ENCODE measurements around the gene ZDHHC13.

The ZDHHC13 gene

GRCh38 chr11:19216709-19217374, 99.9 kb downstream of the ZDHHC13 start:
- Histone ChIP-seq H3K9ac (no peak overlapping the region), H3K27ac (no peak overlapping the region), H3K79me2 (no peaks in the 10 kb centered on the region), H3K36me3 (ENCODE audit: control insufficient read depth, insufficient read depth, low read length) (no peaks in the 10 kb centered on the region), H3K9me3 (ENCODE audit: control insufficient read depth, low read length) (no peaks in the 10 kb centered on the region), H3K4me3 (ENCODE audit: low read depth, low read length) (no peak overlapping the region), H2AFZ (no peak overlapping the region), H3K4me2 (ENCODE audit: low read length) (no peak overlapping the region), H3K4me1 (no peaks in the 10 kb centered on the region), H3K27me3 (ENCODE audit: control insufficient read depth, insufficient read depth, low read length) (no peaks in the 10 kb centered on the region)
- no peak for TF ChIP-seq CTCF (IDR thresholded peaks at IDR 0.05)

GRCh38 chr11:19218216-19218615, 101.2 kb downstream of the ZDHHC13 start:
- no peak overlapping the region for H3K9ac ChIP-seq
- H3K79me2 ChIP-seq: no peaks in the 10 kb centered on the region
- H3K4me3 ChIP-seq (ENCODE audit: low read depth, low read length): no peak overlapping the region
- H3K4me2 ChIP-seq (ENCODE audit: low read length): no peak overlapping the region
- H3K27ac ChIP-seq: no peak overlapping the region
- no peak overlapping the region for H2AFZ ChIP-seq
- no peaks in the 10 kb centered on the region for H3K4me1 ChIP-seq
- no peaks in the 10 kb centered on the region for H3K27me3 ChIP-seq (ENCODE audit: control insufficient read depth, insufficient read depth, low read length)
- H3K36me3 ChIP-seq (ENCODE audit: control insufficient read depth, insufficient read depth, low read length): no peaks in the 10 kb centered on the region
- no peaks in the 10 kb centered on the region for H3K9me3 ChIP-seq (ENCODE audit: control insufficient read depth, low read length)
- TF ChIP-seq CTCF (IDR thresholded peaks at IDR 0.05): no peak

- H3K9me3 ChIP-seq (ENCODE audit: control insufficient read depth, low read length): no peaks in the 10 kb centered on the region
- no peak overlapping the region for H3K27ac ChIP-seq
- H3K4me1 ChIP-seq: no peaks in the 10 kb centered on the region
- no peak overlapping the region for H3K4me3 ChIP-seq (ENCODE audit: low read depth, low read length)
- H3K4me2 ChIP-seq (ENCODE audit: low read length): no peak overlapping the region
- H3K27me3 ChIP-seq (ENCODE audit: control insufficient read depth, insufficient read depth, low read length): no peaks in the 10 kb centered on the region
- no peaks in the 10 kb centered on the region for H3K79me2 ChIP-seq
- H3K36me3 ChIP-seq (ENCODE audit: control insufficient read depth, insufficient read depth, low read length): no peaks in the 10 kb centered on the region
- TF ChIP-seq CTCF (IDR thresholded peaks at IDR 0.05): no peak
- no peak overlapping the region for H3K9ac ChIP-seq
- H2AFZ ChIP-seq: no peak overlapping the region
These were observed 102.0 kb downstream of the ZDHHC13 start for GRCh38 chr11:19218786-19219460.

DNA sequence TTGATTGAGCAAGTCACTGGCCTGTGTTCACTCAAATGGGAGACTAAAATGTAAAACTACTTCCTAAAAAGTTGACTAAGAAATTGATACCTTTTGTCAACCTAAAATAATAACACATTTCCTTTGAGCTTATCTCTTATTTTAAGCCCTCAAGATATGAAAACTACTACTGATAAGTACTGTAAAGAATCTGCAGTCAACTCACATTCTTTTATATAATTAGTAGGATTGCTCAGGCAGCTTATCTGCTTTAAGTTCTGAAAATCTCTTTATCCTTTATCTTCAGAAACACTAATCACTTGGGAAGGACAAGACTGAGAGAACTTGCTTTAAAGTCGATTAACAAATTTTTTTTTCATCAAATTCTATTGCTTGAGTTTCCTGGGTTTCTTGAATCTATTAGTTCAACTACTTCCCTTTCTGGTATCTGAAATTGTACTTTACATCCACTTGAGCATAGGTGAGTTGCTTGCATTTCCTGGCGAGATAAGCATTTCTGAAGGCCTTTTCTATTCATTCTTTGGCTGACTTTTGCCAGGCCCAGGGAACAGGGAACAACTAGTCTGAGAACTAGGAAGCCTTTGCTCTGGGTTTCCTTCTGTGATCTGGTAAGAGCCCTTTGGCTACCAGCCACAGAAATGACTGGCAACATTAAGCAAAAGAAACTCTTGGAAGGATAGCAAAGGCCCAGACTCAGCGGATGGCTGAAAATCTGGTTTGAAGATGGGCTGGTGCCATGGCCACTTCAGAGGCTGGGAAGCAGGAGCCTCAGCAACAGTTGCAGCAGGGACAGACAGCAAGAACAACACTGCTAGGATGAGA, 104.1 kb downstream of the ZDHHC13 start:
- H3K79me2 ChIP-seq: no peaks in the 10 kb centered on the region
- no peak for TF ChIP-seq CTCF (IDR thresholded peaks at IDR 0.05)
- H3K27ac ChIP-seq: no peak overlapping the region
- H3K4me3 ChIP-seq (ENCODE audit: low read depth, low read length): no peak overlapping the region
- H3K4me2 ChIP-seq (ENCODE audit: low read length): no peak overlapping the region
- H2AFZ ChIP-seq: no peak overlapping the region
- no peaks in the 10 kb centered on the region for H3K27me3 ChIP-seq (ENCODE audit: control insufficient read depth, insufficient read depth, low read length)
- H3K36me3 ChIP-seq (ENCODE audit: control insufficient read depth, insufficient read depth, low read length): no peaks in the 10 kb centered on the region
- H3K9ac ChIP-seq: no peak overlapping the region
- no peaks in the 10 kb centered on the region for H3K4me1 ChIP-seq
- H3K9me3 ChIP-seq (ENCODE audit: control insufficient read depth, low read length): no peaks in the 10 kb centered on the region
